B cell (primary cell): ENCODE results near the gene FMNL2. TPM values are rescaled to one million over a fixed set of nuclear protein-coding genes. Genes with fewer than 3 reads are reported as not detected.

ENCODE experiments used
- ATAC-seq: fragments of 200-7000 bp; cut with Tn5 transposase; one replicate; pipeline ENCODE4 v1.10.0; 2021; ENCODE audit warnings: low read depth, mild to moderate bottlenecking, moderate number of reproducible peaks, moderate library complexity
- CTCF ChIA-PET: fragments of 350-600 bp; sonication (Branson Sonifier 250); formaldehyde crosslinking; loops from one replicate; lab custom pipeline; 2021; ENCODE audit warnings: antibody characterized with exemption, inconsistent platforms; lab: Charles Lee
- POLR2A ChIA-PET: fragments of 350-600 bp; sonication (Branson Sonifier 250); formaldehyde crosslinking; loops from one replicate; lab custom pipeline; 2021; ENCODE audit warnings: antibody characterized with exemption; lab: Charles Lee
- DNase-seq: peaks from one replicate; pipeline ENCODE4 v3.0.0; 2013
- H2AFZ ChIP-seq: 2 replicates; pipeline ENCODE4 v1.6.1; 2012; ENCODE audit warnings: mild to moderate bottlenecking, low read depth, low read length; ENCODE audit not compliant: insufficient read depth, poor library complexity, severe bottlenecking
- H3K27ac ChIP-seq, 2 donors: 1 replicate in 1 of 2; 2 replicates in 1 of 2; pipeline ENCODE4 v1.5.1; 2012 to 2013; ENCODE audit warnings: low read length in 2 of 2, mild to moderate bottlenecking in 2 of 2, moderate library complexity in 1 of 2
- H3K27me3 ChIP-seq, 4 experiments: fragments of 200-600 bp in 1 of 4; sonication (generic) in 1 of 4; replicated peaks in 1 of 4; 1 replicate in 2 of 4; 2 replicates in 2 of 4; pipeline versions ENCODE4 v1.6.1 to v1.7.0; 2013 to 2016; ENCODE audit warnings: low read length in 3 of 4, mild to moderate bottlenecking in 2 of 4, mixed read lengths in 1 of 4, moderate library complexity in 1 of 4; ENCODE audit not compliant: insufficient read depth in 4 of 4, control insufficient read depth in 3 of 4; ENCODE audit errors: control extremely low read depth in 1 of 4
- H3K36me3 ChIP-seq, 2 experiments: replicated peaks in 1 of 2; 1 replicate in 1 of 2; 2 replicates in 1 of 2; pipeline versions ENCODE4 v1.6.1 to v1.7.1; 2013; ENCODE audit warnings: low read length in 1 of 2; ENCODE audit not compliant: insufficient read depth in 2 of 2, control insufficient read depth in 1 of 2; ENCODE audit errors: control extremely low read depth in 1 of 2, extremely low read depth in 1 of 2
- H3K4me1 ChIP-seq, 2 donors: fragments of 200-600 bp in 1 of 2; sonication (generic) in 1 of 2; 1 replicate in 1 of 2; 2 replicates in 1 of 2; pipeline versions ENCODE4 v1.5.1 to v1.6.1; 2013 to 2017; ENCODE audit warnings: low read length in 2 of 2; ENCODE audit not compliant: control insufficient read depth in 2 of 2, insufficient read depth in 2 of 2
- H3K4me2 ChIP-seq: replicated peaks from 2 replicates; pipeline ENCODE3; 2012; ENCODE audit warnings: mild to moderate bottlenecking, low read depth, low read length; ENCODE audit not compliant: poor library complexity, severe bottlenecking
- H3K4me3 ChIP-seq, 5 experiments: fragments of 200-600 bp in 1 of 5; sonication (generic) in 1 of 5; 1 replicate in 3 of 5; 2 replicates in 2 of 5; pipeline versions ENCODE4 v1.5.1 to v1.7.0; 2011 to 2016; ENCODE audit warnings: low read length in 4 of 5, mild to moderate bottlenecking in 4 of 5, low read depth in 2 of 5, control low read depth in 1 of 5, moderate library complexity in 1 of 5; ENCODE audit not compliant: insufficient read depth in 1 of 5; ENCODE audit errors: control extremely low read depth in 1 of 5, extremely low read depth in 1 of 5
- H3K79me2 ChIP-seq: fragments of 200-600 bp; sonication (generic); one replicate; pipeline ENCODE4 v1.6.0; 2016; ENCODE audit warnings: low read length; ENCODE audit not compliant: control insufficient read depth, insufficient read depth
- H3K9ac ChIP-seq: fragments of 200-600 bp; sonication (generic); 2 replicates; pipeline ENCODE4 v1.6.1; 2017; ENCODE audit warnings: mild to moderate bottlenecking, low read length, moderate library complexity
- H3K9me3 ChIP-seq, 3 donors: one replicate each; pipeline versions ENCODE4 v1.6.1 to v1.7.1; 2013; ENCODE audit warnings: low read length in 2 of 3; ENCODE audit not compliant: control insufficient read depth in 2 of 3, insufficient read depth in 1 of 3; ENCODE audit errors: control extremely low read depth in 1 of 3
- H4K20me1 ChIP-seq: 2 replicates; pipeline ENCODE4 v1.6.0; 2012; ENCODE audit warnings: mild to moderate bottlenecking, low read length; ENCODE audit not compliant: insufficient read depth, control insufficient read depth, poor library complexity, severe bottlenecking
- H3K27ac Mint-ChIP-seq: one replicate; pipeline ENCODE4 v1.8.0; 2021; ENCODE audit warnings: mixed read lengths
- H3K27me3 Mint-ChIP-seq: one replicate; pipeline ENCODE4 v1.8.0; 2021; ENCODE audit warnings: mixed read lengths
- H3K4me1 Mint-ChIP-seq: one replicate; pipeline ENCODE4 v1.8.0; 2021; ENCODE audit warnings: mixed read lengths
- H3K4me3 Mint-ChIP-seq: one replicate; pipeline ENCODE4 v1.8.0; 2021; ENCODE audit warnings: mixed read lengths
- H3K9me3 Mint-ChIP-seq: one replicate; pipeline ENCODE4 v1.8.0; 2022; ENCODE audit warnings: mixed read lengths; ENCODE audit not compliant: insufficient read depth
- CTCF ChIP-seq: fragments of 200-600 bp; IDR thresholded peaks from one replicate; pipeline ENCODE4 v1.8.0; 2022; ENCODE audit warnings: antibody characterized with exemption, mild to moderate bottlenecking
- EZH2 ChIP-seq: IDR thresholded peaks from 2 replicates; pipeline ENCODE4 v1.6.1; 2012; ENCODE audit warnings: borderline replicate concordance, low read depth, mild to moderate bottlenecking, moderate library complexity, low read length; ENCODE audit not compliant: insufficient read depth, poor library complexity, severe bottlenecking
- WGBS: methylation state at CpG from one replicate; pipeline ENCODE4 v1.1.5; 2013; ENCODE audit warnings: missing lambda C conversion rate; ENCODE audit not compliant: insufficient coverage; 5-methylcytosine and 5-hydroxymethylcytosine counted together
- intact Hi-C: fragments of 100-400 bp; cut with micrococcal nuclease; formaldehyde crosslinking; loops from one replicate; pipeline ENCODE4 v1.10.0; 2022
- polyA plus RNA-seq: library from polyadenylated mRNA; depleted of rRNA; stranded (reverse); fragments of >200 nt; gene quantifications from 2 replicates; pipeline ENCODE4 v1.2.3, GENCODE V29; 2012
- total RNA-seq, 2 donors: library from RNA; stranded (reverse); fragments of 120-200 nt in 1 of 2; gene quantifications; 1 replicate in 1 of 2; 2 replicates in 1 of 2; pipeline versions ENCODE4 v1.2.3 to v1.2.4, GENCODE V29; 2013 to 2022

FMNL2 gene
- total and polyA plus RNA-seq, 2 donors (not counting 1 experiment from before 2014, with no cell fraction given): 0.73 to 8.8 TPM

- H3K9me3 Mint-ChIP-seq: no peaks in the 10 kb centered on the region
- CTCF ChIA-PET: no interaction called here
These were observed 127.8 kb downstream of the FMNL2 start for GRCh38 chr2:152462779-152463178.

More at GRCh38 chr2:152462779-152463178, 127.8 kb downstream of the FMNL2 start:
- peaks cover 39% of the 10 kb centered on the region for H3K4me1 Mint-ChIP-seq
- DNase-seq: no peak
- Histone ChIP-seq H3K4me1 (peaks cover 15 to 28% of the 10 kb centered on the region in 2 donors), H3K36me3 (no peaks in the 10 kb centered on the region), H3K27me3 (no peaks in the 10 kb centered on the region), H3K4me3 (no peak overlapping the region), H3K9ac (no peak overlapping the region), H3K79me2 (no peaks in the 10 kb centered on the region), H3K9me3 (no peaks in the 10 kb centered on the region), H2AFZ (no peak overlapping the region), H4K20me1 (no peaks in the 10 kb centered on the region), H3K27ac (no peak overlapping the region), H3K4me2 (no peak overlapping the region)
- no peak overlapping the region for H3K4me3 Mint-ChIP-seq
- POLR2A ChIA-PET: no interaction called here
- no peak for ATAC-seq
- no peaks in the 10 kb centered on the region for H3K27me3 Mint-ChIP-seq
- intact Hi-C loops: loop anchor here (10.0 kb wide), 1 partner anchor 58 kb away; no protein-coding TSS in a partner anchor
- no peak overlapping the region for H3K27ac Mint-ChIP-seq
- TF ChIP-seq EZH2 (no peak), CTCF (no peak)
- WGBS: no CpG with 5 or more reads among the region's 5 CpGs
